CD4-positive, alpha-beta T cell treated with Interleukin-2 at 100 ng/mL for 4 hours (primary cell): Measurements from ENCODE around the gene OBSCN.

Source experiments
- DNase-seq: peaks from one replicate; pipeline ENCODE4 v3.0.0-alpha.2; 2020; ENCODE audit warnings: low spot score

Gene OBSCN

GRCh38 chr1:228403231-228403631 lies 195.4 kb downstream of the OBSCN start:
- DNase-seq = no peak

GRCh38 chr1:228404107-228404720 lies 196.4 kb downstream of the OBSCN start:
- no peak for DNase-seq

- no peak for DNase-seq
Measured at GRCh38 chr1:228405200-228405978, 197.5 kb downstream of the OBSCN start.

GRCh38 chr1:228405979-228406228 lies 198.1 kb downstream of the OBSCN start:
- DNase-seq = no peak

GRCh38 chr1:228407106-228408040 lies 199.5 kb downstream of the OBSCN start:
- DNase-seq = no peak

- no peak for DNase-seq
Measured at GRCh38 chr1:228408041-228408868, 200.4 kb downstream of the OBSCN start.

- no peak for DNase-seq
Measured at GRCh38 chr1:228408869-228409805, 201.3 kb downstream of the OBSCN start.

GRCh38 chr1:228410015-228410414 lies 202.2 kb downstream of the OBSCN start:
- no peak for DNase-seq

GRCh38 chr1:228410671-228411070 lies 202.8 kb downstream of the OBSCN start:
- DNase-seq = no peak

GRCh38 chr1:228411121-228411520 lies 203.3 kb downstream of the OBSCN start:
- no peak for DNase-seq

GRCh38 chr1:228411548-228412430 lies 203.9 kb downstream of the OBSCN start:
- DNase-seq = no peak

- DNase-seq = no peak
Measured at GRCh38 chr1:228413241-228414010, 205.6 kb downstream of the OBSCN start.

GRCh38 chr1:228414511-228415211 lies 206.8 kb downstream of the OBSCN start:
- no peak for DNase-seq

- DNase-seq = no peak
Measured at GRCh38 chr1:228415221-228415620, 207.4 kb downstream of the OBSCN start.

- no peak for DNase-seq
Measured at GRCh38 chr1:228415853-228416216, 208.0 kb downstream of the OBSCN start.

GRCh38 chr1:228416217-228416933 lies 208.5 kb downstream of the OBSCN start, which contains the start of gene TRIM17:
Gene TRIM17, minus strand, starts transcription at chr1:228416861. Its CDS starts 1,789 bp downstream, at chr1:228415072.
- peak; percentile 27 for DNase-seq

GRCh38 chr1:228417061-228417460 lies 209.2 kb downstream of the OBSCN start:
- no peak for DNase-seq
